ENCODE results near the gene ADM5. TPM values are rescaled to one million over a fixed set of nuclear protein-coding genes. Genes with fewer than 3 reads are reported as not detected.

ADM5 gene
- total RNA-seq, 1 donor from 2014 or later: 3.2 TPM

GRCh38 chr19:49691243-49692146 is 2.1 kb downstream of the ADM5 start:
- Mint-ChIP-seq H3K9me3 (ENCODE audit: unreplicated experiment) (peaks cover 17% of the 10 kb centered on the region), H3K27me3 (ENCODE audit: unreplicated experiment) (peaks cover 15% of the 10 kb centered on the region)

GRCh38 chr19:49692147-49692506 is 2.7 kb downstream of the ADM5 start:
- Mint-ChIP-seq H3K4me3 (ENCODE audit: unreplicated experiment) (peak overlapping the region; percentile 99), H3K9me3 (ENCODE audit: unreplicated experiment) (peaks cover 16% of the 10 kb centered on the region), H3K36me3 (ENCODE audit: unreplicated experiment) (no peaks in the 10 kb centered on the region), H3K27ac (ENCODE audit: unreplicated experiment) (peak overlapping the region; percentile 17), H3K27me3 (ENCODE audit: unreplicated experiment) (peaks cover 15% of the 10 kb centered on the region), H3K4me1 (ENCODE audit: low read depth, unreplicated experiment) (peaks cover 10% of the 10 kb centered on the region)
- no peak for DNase-seq
- TF ChIP-seq, protein P1, sequence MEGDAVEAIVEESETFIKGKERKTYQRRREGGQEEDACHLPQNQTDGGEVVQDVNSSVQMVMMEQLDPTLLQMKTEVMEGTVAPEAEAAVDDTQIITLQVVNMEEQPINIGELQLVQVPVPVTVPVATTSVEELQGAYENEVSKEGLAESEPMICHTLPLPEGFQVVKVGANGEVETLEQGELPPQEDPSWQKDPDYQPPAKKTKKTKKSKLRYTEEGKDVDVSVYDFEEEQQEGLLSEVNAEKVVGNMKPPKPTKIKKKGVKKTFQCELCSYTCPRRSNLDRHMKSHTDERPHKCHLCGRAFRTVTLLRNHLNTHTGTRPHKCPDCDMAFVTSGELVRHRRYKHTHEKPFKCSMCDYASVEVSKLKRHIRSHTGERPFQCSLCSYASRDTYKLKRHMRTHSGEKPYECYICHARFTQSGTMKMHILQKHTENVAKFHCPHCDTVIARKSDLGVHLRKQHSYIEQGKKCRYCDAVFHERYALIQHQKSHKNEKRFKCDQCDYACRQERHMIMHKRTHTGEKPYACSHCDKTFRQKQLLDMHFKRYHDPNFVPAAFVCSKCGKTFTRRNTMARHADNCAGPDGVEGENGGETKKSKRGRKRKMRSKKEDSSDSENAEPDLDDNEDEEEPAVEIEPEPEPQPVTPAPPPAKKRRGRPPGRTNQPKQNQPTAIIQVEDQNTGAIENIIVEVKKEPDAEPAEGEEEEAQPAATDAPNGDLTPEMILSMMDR (IDR thresholded peaks at IDR 0.05; ENCODE audit: partially characterized antibody, unreplicated experiment): no peak

More at GRCh38 chr19:49691243-49692146, 2.1 kb downstream of the ADM5 start:
- Mint-ChIP-seq H3K4me1 (ENCODE audit: low read depth, unreplicated experiment) (peaks cover 10% of the 10 kb centered on the region), H3K36me3 (ENCODE audit: unreplicated experiment) (no peaks in the 10 kb centered on the region), H3K4me3 (ENCODE audit: unreplicated experiment) (peak overlapping the region; percentile 99), H3K27ac (ENCODE audit: unreplicated experiment) (peak overlapping the region; percentile 98)
- TF ChIP-seq, protein P1 (IDR thresholded peaks at IDR 0.05; ENCODE audit: partially characterized antibody, unreplicated experiment): no peak
- DNase-seq: peak; percentile 94

DNA sequence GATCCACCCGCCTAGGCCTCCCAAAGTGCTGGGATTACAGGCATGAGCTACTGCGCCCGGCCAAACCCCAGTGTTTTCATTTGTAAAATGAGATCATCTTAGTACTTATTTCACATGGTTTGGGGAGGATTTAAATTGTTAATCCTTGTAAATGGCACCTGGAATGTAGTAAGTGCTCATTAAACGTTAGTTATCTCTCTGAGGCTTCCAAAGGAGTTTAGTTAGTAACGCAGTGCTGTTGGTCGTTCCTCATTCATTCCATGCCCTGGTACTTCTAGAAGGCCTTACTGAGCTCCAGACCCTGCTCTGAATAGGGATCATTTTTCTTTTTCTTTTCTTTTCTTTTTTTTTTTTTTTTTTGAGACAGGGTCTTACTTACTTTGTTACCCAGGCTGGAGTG is 6.7 kb downstream of the ADM5 start:
- H3K4me3 Mint-ChIP-seq (ENCODE audit: unreplicated experiment): no peak overlapping the region
- H3K36me3 Mint-ChIP-seq (ENCODE audit: unreplicated experiment): no peaks in the 10 kb centered on the region
- H3K4me1 Mint-ChIP-seq (ENCODE audit: low read depth, unreplicated experiment): no peaks in the 10 kb centered on the region
- DNase-seq: no peak
- no peak overlapping the region for H3K27ac Mint-ChIP-seq (ENCODE audit: unreplicated experiment)
- H3K27me3 Mint-ChIP-seq (ENCODE audit: unreplicated experiment): peaks cover 7% of the 10 kb centered on the region
- peaks cover 6% of the 10 kb centered on the region for H3K9me3 Mint-ChIP-seq (ENCODE audit: unreplicated experiment)
- TF ChIP-seq, protein P1 (IDR thresholded peaks at IDR 0.05; ENCODE audit: partially characterized antibody, unreplicated experiment): no peak

DNA sequence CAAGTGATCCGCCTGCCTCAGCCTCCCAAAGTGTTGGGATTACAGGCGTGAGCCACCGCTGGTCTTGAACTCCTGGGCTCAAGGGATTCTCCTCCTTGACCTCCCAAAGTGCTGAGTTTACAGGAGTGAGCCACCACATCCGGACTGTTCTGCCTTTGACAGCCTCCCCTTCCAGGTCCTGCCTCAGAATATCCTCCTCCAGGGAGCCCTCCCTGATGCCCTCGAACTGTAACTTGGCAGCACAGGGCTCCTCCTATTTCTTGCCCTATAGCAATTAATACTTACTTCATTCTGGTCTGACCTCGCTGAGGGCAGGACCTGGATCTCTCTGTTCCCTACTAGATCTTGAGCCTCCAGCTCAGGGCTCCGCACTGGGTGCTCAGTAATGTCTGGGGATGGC is 7.5 kb downstream of the ADM5 start:
- Mint-ChIP-seq H3K27me3 (ENCODE audit: unreplicated experiment) (peaks cover 7% of the 10 kb centered on the region), H3K36me3 (ENCODE audit: unreplicated experiment) (no peaks in the 10 kb centered on the region), H3K4me1 (ENCODE audit: low read depth, unreplicated experiment) (no peaks in the 10 kb centered on the region), H3K4me3 (ENCODE audit: unreplicated experiment) (no peak overlapping the region), H3K27ac (ENCODE audit: unreplicated experiment) (no peak overlapping the region), H3K9me3 (ENCODE audit: unreplicated experiment) (peaks cover 6% of the 10 kb centered on the region)
- DNase-seq: no peak
- TF ChIP-seq, protein P1 (IDR thresholded peaks at IDR 0.05; ENCODE audit: partially characterized antibody, unreplicated experiment): no peak

- TF ChIP-seq, protein P1 (IDR thresholded peaks at IDR 0.05; ENCODE audit: partially characterized antibody, unreplicated experiment): no peak
- no peak for DNase-seq
- Mint-ChIP-seq H3K4me1 (ENCODE audit: low read depth, unreplicated experiment) (no peaks in the 10 kb centered on the region), H3K4me3 (ENCODE audit: unreplicated experiment) (no peak overlapping the region), H3K27ac (ENCODE audit: unreplicated experiment) (no peak overlapping the region), H3K9me3 (ENCODE audit: unreplicated experiment) (no peaks in the 10 kb centered on the region), H3K36me3 (ENCODE audit: unreplicated experiment) (no peaks in the 10 kb centered on the region), H3K27me3 (ENCODE audit: unreplicated experiment) (peaks cover 7% of the 10 kb centered on the region)
Measured at GRCh38 chr19:49699364-49699763, 10.0 kb downstream of the ADM5 start.
